ENCODE measurements around the gene PRDM11.
"Not testable (repeated sequence)": the region's sequence is repeated elsewhere in the genome, so short reads cannot be mapped to it uniquely, and the experiment has no call there.

PRDM11 gene

GRCh38 chr11:45234306-45235006 is 88.0 kb downstream of the PRDM11 start:
- DNase-seq (ENCODE audit: low spot score) = no peak

DNA sequence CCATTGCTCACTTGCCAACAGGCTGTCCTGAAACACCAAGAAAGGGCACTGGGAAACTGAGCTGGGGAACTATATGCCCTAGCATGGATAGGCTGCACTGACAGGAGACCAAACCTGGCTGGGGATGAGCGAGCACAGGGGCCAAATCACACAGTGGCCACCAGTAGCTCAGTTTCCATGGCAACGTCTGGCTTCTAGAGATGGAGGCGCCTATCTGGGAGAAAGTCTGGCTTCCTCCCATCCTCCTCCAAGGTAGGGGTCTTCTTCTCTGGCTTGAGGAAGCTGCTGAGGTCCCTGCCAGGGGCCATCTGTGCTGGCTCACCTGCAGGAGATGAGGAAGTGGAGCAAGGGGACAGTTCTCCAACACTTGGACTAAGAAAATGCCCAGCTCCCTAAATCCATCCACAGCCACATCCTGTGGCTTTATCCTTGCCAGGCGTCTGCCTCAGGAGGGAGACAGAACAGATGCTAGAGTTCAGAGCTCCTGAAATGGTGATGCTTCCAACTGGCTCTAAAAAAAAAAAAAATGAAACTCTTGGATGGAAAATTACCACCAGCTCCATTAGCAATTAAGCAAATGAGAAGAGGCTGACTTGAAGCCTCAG is 91.4 kb downstream of the PRDM11 start:
- peak; percentile 96 for DNase-seq (ENCODE audit: low spot score)

DNA sequence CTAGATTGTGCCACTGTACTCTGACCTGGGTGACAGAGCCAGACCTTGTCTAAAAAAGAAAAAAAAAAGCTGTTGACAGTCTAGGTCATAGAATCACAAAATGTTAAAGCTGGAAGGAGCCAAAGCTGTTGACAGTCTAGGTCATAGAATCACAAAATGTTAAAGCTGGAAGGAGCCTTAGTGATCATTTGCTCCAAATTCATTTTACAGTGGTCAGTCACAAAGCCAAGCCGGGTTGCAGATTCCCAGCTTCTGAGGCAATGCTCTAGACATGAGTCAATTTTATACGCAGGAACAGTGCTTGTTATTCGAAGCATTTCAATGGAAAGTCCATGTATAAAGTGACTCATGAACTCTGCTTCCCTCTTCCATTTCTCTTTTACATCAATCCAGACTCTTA is 92.3 kb downstream of the PRDM11 start:
- DNase-seq (ENCODE audit: low spot score) = no peak

DNA sequence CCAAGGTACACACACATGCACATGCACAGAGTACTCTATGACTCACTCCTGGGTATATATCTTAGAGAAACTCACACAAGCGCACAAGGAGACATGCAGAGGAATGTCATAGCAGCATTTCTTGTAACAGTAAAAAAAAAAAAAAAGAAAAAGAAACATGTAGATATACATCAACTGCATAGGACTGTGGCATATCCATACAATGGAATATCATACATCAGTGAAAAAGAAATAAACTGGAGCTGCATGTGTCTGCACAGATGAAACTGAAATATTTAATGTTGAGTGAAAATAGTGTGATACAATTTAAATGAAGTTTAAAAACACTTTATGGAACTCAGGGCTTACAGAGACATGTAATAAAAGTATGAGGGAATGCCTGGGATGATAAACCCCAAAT is 93.3 kb downstream of the PRDM11 start:
- no peak for DNase-seq (ENCODE audit: low spot score)

GRCh38 chr11:45243967-45244366 is 97.5 kb downstream of the PRDM11 start:
- DNase-seq (ENCODE audit: low spot score) = no peak

GRCh38 chr11:45245218-45246045 is 99.0 kb downstream of the PRDM11 start:
- DNase-seq (ENCODE audit: low spot score) = no peak

GRCh38 chr11:45246241-45246640 is 99.8 kb downstream of the PRDM11 start:
- DNase-seq (ENCODE audit: low spot score) = no peak

DNA sequence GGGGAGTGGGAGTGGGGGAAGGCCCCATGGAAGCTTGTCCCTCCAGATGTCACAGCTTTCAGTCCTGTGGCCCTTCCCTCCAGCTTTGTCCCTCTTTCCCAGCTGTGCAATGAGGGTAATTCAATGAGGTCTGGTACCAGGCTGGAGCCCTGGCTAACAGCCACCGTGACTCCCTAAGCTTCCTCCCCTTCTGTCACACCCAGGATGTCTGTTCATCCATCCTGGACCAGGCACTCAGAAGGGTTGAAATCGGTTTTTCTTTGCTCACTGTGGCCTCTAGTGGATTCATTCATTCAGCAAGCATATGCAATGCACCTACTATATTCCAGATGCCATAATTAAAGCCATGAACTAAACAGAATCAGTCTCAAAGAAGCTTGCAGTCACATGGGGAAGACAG is 101.0 kb downstream of the PRDM11 start:
- DNase-seq (ENCODE audit: low spot score) = no peak

DNA sequence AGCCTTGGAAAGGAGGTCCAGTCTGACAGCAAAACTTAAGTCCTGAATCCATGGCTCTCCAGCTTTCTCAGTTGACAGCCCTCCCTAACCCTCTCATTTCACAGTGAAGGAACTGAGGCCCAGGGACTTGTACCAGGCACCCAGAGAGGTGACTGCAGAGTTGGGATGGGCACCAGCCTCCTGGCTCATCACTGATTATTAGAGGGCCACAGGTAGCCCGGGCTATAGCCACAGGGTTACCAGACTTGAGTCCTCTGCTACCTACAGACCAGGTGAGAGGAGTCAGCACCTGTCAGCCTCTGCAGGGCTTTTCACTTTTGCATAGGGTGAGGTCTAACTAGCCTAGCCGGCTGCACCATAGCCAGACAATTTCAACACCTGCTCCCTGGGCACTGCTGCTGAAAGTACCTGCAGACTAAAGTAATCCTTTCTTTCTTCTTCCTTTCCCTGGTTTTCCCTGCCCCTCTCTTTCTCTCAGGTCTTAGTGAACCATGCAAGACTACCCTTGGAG is 102.1 kb downstream of the PRDM11 start:
- no peak for DNase-seq (ENCODE audit: low spot score)

DNA sequence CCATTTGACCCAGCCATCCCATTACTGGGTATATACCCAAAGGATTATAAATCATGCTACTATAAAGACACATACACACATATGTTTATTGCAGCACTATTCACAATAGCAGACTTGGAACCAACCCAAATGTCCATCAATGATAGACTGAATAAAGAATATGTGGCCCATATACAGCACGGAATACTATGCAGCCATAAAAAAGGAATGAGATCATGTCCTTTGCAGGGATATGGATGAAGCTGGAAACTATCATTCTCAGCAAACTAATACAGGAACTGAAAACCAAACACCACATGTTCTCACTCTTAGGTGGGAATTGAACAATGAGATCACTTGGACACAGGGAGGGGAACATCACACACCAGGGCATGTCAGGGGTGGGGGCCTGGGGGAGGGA is 102.9 kb downstream of the PRDM11 start:
- not testable (repeated sequence) for DNase-seq (ENCODE audit: low spot score)

DNA sequence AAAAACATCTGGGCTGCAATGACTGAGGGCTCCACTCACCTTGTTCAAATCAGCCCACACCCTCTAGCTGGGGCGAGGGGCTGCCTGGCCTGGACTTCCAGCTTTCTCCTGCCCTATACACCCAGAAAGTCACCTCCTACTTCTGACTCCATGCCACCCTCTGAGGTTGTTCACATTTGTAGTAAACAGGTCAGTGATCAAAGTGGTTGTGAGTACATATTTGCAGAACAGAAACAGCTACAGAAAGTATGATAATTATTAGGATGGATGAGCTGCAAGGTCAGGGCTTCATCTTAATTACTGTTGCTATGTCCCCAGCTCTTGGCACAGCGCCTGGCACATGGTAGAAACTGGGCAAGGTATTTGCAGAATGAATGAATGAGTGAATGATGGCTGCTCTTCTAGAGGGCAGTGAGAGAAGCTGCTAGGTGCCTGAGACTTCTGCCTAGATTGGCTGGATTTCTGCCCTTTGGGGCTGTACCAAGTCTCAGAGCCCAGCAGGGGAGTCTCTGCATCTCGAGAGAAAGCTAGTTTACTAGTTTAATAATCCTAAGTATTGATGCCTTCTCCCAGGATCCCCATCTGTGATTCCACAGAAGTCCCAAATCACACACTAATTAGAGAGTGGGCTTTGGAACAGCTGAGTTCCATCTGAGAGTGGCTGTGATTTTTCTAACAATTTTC is 103.7 kb downstream of the PRDM11 start:
- peak; percentile 57 for DNase-seq (ENCODE audit: low spot score)

DNA sequence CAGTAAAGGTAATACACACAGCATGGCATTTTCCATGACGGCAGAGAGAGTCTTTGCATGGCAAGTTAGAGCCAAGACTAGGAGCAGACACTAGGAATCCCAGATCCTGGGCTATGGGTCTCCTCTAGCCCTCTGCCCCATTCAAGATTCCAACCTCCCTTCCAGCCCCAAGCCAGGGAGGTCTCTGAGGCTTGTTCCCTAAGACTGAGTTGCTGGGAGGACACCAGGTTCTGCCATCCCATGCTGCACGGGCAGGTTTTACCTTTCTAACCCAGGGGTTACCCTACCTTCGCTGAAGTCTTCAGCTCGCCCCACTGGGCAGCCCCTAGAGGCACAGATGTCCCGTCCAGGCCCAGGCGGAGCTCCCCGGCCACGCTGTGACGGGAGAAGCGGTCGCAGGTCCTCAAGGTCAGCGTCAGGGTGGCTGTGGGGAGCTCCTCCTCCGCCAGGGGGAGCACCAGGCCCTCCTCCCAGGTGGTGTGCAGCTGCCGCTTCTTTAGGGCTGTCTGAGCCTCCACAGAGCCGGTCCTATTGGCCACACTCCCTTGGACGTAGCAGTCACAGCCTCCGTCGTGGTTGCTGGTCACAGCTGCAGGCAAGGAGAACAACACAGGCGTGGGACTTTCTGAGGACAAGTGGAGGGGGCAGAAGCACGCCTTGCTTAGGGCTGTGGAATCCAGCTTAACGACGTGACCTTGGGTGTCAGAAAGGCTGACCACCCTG is 105.9 kb downstream of the PRDM11 start:
- no peak for DNase-seq (ENCODE audit: low spot score)

DNA sequence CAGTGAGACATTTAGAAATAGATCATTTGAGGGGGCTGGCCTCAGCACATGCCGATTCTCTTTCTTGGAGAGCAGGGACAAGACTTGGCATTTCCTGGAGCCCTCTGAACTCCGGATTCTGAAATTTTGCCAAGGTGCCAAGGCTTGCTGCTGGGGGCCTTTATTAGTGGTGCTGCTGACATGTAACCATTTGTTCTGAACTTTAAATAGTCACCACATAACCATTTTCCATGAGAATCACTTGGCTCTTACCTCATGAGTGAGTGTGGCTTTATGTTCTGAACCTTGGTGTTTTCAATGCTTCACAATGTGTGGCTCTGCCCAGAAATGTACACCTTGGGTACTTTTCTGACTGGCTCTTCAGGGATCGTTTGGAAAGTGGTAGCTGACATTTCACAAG is 106.4 kb downstream of the PRDM11 start:
- no peak for DNase-seq (ENCODE audit: low spot score)

- no peak for DNase-seq (ENCODE audit: low spot score)
These were observed 107.2 kb downstream of the PRDM11 start for GRCh38 chr11:45253640-45254039.

GRCh38 chr11:45254070-45254469 is 107.6 kb downstream of the PRDM11 start:
- no peak for DNase-seq (ENCODE audit: low spot score)

GRCh38 chr11:45258982-45259530 is 112.6 kb downstream of the PRDM11 start:
- no peak for DNase-seq (ENCODE audit: low spot score)

DNA sequence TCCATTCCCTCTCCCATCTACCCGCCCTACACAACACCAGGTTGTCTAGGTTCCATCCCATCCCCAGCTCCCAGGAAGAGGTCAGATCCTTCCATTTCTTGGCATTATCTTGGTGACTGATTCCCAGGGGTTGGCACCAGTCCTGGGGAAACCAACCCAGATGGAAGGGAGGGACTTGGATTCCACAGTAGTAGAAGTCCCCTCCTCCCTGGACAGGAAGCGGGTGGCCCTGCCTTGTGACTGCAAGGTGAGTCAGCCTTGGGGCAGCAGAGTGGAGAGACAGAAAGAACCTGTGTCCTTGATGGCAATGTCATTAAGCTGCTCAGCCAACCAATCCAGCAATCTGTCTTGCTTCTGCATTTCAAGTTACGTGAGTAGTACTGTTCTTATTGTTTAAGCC is 113.2 kb downstream of the PRDM11 start:
- DNase-seq (ENCODE audit: low spot score) = peak; percentile 70

DNA sequence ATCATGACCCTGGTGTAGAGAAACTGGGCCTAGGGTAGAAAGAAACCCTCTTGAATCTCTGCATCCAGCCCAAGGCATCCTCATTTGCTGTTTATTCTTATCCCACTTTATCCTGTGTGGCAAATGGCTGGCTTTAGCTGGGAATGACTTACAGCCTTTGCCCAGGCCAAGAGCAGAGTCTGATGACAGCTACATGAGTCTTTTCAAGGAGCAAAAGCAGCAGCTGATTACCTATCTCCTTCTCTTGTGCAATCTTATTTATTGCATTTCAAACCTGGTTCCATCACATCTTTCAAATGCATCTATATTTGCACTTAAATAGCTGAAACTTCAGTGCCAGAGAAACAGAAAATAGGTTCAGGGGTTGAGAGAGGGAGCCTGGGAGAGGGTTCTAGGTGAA is 113.6 kb downstream of the PRDM11 start:
- no peak for DNase-seq (ENCODE audit: low spot score)

GRCh38 chr11:45262900-45263299 is 116.5 kb downstream of the PRDM11 start:
- DNase-seq (ENCODE audit: low spot score) = peak; percentile 25

- DNase-seq (ENCODE audit: low spot score) = no peak
These were observed 117.3 kb downstream of the PRDM11 start for GRCh38 chr11:45263773-45264172.

GRCh38 chr11:45264839-45265515 is 118.5 kb downstream of the PRDM11 start:
- no peak for DNase-seq (ENCODE audit: low spot score)

All from cerebellar cortex (tissue), 1 donor.